Measurements from ENCODE around the gene SIRT4. TPM values are rescaled to one million over a fixed set of nuclear protein-coding genes. Genes with fewer than 3 reads are reported as not detected.

SIRT4 gene
- total RNA-seq, 1 donor, result 1.3 TPM

- TF ChIP-seq, protein P1, sequence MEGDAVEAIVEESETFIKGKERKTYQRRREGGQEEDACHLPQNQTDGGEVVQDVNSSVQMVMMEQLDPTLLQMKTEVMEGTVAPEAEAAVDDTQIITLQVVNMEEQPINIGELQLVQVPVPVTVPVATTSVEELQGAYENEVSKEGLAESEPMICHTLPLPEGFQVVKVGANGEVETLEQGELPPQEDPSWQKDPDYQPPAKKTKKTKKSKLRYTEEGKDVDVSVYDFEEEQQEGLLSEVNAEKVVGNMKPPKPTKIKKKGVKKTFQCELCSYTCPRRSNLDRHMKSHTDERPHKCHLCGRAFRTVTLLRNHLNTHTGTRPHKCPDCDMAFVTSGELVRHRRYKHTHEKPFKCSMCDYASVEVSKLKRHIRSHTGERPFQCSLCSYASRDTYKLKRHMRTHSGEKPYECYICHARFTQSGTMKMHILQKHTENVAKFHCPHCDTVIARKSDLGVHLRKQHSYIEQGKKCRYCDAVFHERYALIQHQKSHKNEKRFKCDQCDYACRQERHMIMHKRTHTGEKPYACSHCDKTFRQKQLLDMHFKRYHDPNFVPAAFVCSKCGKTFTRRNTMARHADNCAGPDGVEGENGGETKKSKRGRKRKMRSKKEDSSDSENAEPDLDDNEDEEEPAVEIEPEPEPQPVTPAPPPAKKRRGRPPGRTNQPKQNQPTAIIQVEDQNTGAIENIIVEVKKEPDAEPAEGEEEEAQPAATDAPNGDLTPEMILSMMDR (IDR thresholded peaks at IDR 0.05; ENCODE audit: insufficient read depth, low read depth, low read length), result no peak
- H3K4me3 ChIP-seq (ENCODE audit: low read depth, low read length), result no peak overlapping the region
- no peak for DNase-seq (ENCODE audit: low read depth)
Measured at GRCh38 chr12:120337730-120338129, 35.6 kb downstream of the SIRT4 start.

DNA sequence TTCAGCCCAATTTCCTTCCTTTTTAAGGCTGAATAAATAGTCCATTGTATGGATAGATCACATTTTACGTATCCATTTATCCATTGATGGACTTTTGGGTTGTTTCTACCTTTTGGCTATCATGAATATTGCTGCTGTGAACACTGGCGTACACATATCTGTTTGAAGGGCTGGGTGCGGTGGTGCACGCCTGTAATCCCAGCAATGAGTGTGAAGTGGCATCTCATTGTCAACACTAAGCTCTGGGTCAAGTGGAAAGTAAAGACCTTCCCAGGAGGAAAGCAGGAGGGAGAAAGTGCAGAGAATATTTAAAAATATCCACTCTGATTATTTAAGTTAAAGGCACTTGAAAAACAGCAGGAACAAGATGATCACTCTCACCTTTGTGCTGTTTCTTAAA lies 37.1 kb downstream of the SIRT4 start:
- TF ChIP-seq, protein P1 (IDR thresholded peaks at IDR 0.05; ENCODE audit: insufficient read depth, low read depth, low read length), result no peak
- H3K4me3 ChIP-seq (ENCODE audit: low read depth, low read length), result no peak overlapping the region
- no peak for DNase-seq (ENCODE audit: low read depth)

DNA sequence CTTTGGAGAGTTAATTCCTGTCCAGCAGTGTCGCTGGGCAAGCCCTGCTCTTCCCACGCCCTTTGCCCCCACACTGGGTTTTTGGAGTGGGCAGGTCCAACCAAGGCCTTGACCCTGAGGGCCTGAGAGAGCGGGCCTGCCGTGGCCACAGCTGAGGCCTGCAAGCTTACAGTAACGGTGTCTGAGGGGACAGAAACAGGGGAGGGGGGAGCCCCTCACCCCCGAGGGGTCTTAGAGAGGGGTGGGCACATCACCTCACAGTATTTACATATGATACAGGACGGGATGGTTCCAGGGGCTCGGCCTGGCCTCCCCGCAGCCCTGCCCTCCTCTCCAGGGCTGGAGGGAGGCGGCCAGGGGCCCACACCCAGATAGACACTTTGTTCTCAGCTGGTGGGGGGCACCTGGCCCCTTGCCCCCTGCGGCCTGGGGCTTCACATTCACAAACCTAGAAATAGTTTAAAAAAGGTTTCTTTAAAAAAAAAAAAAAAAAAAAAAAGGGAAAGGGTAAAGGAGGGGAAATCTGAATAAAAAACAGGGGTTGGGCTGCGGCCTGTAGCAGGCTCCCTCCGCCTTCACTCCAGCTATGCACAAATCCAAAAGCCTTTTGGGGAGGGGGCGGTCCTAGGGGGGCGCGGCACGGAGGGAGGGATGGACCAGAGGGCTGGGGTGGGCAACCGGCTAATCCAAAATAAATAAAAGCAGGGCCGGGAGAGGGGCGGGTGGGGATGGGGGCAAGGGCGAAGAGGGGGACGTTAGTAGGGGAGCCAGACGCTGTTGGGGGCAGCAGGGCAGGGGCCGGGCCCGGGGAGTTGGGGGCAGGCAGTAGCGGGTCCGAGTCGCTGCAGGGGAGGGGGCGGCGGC lies 40.3 kb downstream of the SIRT4 start:
- no peak overlapping the region for H3K4me3 ChIP-seq (ENCODE audit: low read depth, low read length)
- TF ChIP-seq, protein P1 (IDR thresholded peaks at IDR 0.05; ENCODE audit: insufficient read depth, low read depth, low read length), result no peak
- DNase-seq (ENCODE audit: low read depth), result no peak

DNA sequence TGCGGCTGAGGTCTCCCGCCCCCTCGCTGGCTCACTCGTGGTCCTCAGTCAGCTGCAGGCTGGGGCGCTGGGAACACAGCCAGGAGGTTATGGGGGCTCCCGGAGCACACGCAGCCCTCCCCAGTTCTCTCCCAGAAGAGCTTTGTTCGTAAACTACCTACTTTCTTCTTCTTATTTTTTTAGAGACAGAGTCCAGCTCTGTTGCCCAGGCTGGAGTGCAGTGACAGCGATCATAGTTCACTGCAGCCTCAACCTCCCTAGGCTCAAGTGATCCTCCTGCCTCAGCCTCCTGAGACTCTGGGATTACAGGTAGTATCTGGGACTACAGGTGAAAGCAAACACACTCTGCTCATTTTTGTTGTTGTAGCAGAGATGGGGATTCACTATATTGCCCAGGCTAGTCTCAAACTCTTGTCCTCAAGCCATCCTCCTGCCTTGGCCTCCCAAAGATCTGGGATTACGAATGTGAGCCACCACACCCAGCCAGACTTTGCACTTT lies 41.0 kb downstream of the SIRT4 start:
- H3K4me3 ChIP-seq (ENCODE audit: low read depth, low read length), result no peak overlapping the region
- no peak for DNase-seq (ENCODE audit: low read depth)
- TF ChIP-seq, protein P1 (IDR thresholded peaks at IDR 0.05; ENCODE audit: insufficient read depth, low read depth, low read length), result no peak

- no peak for DNase-seq (ENCODE audit: low read depth)
- no peak overlapping the region for H3K4me3 ChIP-seq (ENCODE audit: low read depth, low read length)
- TF ChIP-seq, protein P1 (IDR thresholded peaks at IDR 0.05; ENCODE audit: insufficient read depth, low read depth, low read length), result no peak
Measured at GRCh38 chr12:120343692-120344091, 41.6 kb downstream of the SIRT4 start.

DNA sequence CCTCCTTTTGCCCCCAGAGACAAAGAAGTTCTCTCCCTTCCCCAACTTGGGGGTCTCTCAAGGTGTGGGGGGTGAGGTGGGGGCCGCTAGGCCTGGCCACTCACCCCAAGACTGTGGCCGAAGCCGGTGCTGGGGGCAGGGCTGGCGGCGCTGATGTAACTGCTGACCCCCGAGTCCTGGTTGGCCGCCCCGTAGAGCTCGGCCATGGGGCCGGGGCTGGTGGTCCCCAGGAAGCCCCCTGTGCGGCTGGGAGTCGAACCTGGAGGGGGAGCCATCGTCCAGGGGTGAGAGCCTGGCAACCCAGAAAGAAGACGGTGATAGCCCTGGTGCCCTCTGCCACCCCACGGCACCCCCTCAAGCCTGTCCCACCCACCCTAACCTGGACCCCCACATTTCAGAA lies 43.9 kb downstream of the SIRT4 start:
- TF ChIP-seq, protein P1 (IDR thresholded peaks at IDR 0.05; ENCODE audit: insufficient read depth, low read depth, low read length), result no peak
- DNase-seq (ENCODE audit: low read depth), result no peak
- H3K4me3 ChIP-seq (ENCODE audit: low read depth, low read length), result no peak overlapping the region

Data from fibroblast of villous mesenchyme (primary cell).